Measurements from ENCODE around the gene FCN1. TPM values are rescaled to one million over a fixed set of nuclear protein-coding genes. Genes with fewer than 3 reads are reported as not detected.

The FCN1 gene
- total RNA-seq, 4 donors from 2014 or later = 2.0 to 10.5 (median 4.3) TPM

DNA sequence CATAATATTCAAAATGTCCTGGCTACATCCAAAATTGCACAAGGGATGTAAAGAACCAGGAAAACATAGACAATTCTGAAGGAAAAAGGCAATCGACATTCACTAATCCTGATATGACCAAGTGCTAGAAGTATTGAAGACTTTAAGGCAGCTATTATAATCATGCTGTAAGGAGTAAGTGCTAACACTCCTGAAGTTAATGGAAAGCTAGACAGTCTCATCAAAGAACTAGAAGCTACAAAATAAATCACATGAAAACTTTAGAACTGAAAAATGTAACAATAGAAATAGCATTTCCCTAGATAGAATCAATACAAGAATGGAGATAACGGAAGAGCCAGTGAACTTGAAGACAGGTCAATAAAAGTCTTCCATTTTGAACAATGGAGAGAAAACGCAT is 18.5 kb downstream of the FCN1 start:
- TF ChIP-seq CTCF (IDR thresholded peaks at IDR 0.05; ENCODE audit: low read depth) = no peak

GRCh38 chr9:134898319-134898718 is 19.4 kb downstream of the FCN1 start:
- TF ChIP-seq CTCF (IDR thresholded peaks at IDR 0.05; ENCODE audit: low read depth) = no peak

DNA sequence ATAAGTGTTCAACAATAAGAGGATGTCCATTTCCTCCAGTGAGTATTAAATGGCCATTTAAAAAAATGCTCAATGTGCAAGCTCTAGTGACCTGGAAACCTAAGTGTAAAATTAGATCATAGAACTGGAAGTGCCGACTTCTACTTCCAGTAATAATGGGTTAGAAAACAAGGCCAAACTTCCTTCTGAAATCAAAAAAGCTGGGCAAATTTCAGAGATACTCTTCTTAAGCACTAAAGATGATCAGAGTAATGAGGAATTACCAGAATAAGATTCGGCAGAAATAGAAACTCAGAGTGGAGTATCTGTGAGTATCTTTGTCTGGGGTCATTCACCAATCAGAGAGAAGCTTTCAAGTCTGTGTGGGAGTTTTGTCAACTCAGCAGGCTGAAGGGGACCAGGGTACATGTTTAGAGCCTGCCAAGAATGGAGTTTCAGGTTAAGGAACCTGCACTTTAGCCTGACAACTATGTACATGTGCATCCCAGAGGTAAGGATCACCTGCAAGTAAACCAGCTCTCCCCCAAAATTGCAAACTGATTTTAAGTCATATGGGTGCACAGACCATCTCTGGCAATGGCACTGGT is 20.0 kb downstream of the FCN1 start:
- TF ChIP-seq CTCF (IDR thresholded peaks at IDR 0.05; ENCODE audit: low read depth) = no peak

- TF ChIP-seq CTCF (IDR thresholded peaks at IDR 0.05; ENCODE audit: low read depth) = no peak
Measured at GRCh38 chr9:134896834-134897583, 20.7 kb downstream of the FCN1 start.

DNA sequence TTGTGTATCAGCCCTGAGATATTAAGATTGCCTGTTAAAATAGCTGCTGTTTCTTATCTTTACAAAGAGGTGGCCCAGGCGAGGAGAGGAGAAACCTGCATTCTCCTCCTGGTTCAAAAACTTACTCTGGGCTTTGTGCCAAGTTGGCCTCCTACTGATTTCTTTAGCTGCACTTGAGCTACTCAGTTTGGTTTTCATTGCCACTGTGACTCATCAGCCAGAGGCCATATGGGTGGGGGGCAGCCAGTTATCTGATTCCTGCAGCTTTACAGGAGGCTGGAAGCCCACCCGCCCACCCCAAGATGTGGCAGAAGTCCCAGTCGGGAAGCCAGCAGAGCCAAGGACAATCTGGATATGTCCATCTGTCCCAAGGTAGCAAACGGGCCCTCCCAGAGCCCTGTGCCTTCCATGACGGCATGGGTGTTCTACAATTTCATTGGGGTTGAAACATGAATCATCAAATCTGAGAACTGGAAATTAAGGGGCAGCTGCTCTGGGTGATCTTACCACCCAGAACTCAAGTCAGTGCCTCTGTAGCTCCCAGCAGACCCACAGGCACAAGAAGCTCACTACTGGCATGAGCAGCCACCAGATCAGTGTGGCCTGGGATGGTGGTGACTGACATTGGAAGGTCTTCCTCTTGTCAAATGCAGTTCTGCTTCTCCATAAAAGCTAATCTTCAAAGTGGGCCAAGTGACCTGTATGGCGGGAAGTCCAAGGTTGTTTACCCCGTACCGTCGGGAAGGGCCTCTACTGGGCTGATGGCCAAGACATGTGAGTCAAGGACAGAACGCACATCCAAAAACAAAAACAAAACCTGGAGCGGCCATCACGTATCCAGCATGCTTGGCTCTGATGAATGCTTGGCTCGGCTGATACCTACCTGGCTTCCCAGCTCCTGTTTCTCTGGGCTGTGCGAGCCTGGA is 21.5 kb downstream of the FCN1 start:
- no peak for TF ChIP-seq CTCF (IDR thresholded peaks at IDR 0.05; ENCODE audit: low read depth)

GRCh38 chr9:134895567-134895907 is 22.2 kb downstream of the FCN1 start:
- no peak for TF ChIP-seq CTCF (IDR thresholded peaks at IDR 0.05; ENCODE audit: low read depth)

DNA sequence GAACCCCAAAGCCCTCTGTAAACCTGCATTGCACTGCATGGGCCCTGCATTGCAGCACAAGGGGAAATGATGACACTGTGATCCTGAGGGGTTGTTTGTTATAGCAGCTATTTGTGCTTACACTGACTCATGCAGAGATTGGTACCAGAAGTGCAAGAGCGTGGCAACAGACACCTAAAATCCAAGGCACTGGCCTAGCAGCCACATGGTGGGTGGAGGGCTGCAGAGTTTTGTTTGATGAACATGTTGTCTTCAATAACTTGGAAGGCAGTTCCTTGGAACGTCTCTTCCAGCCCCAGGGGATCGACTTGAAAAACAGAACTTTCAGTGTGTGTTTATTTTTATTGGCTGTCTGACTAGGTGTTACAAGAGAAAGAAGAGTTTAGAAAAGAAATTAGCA is 22.6 kb downstream of the FCN1 start:
- TF ChIP-seq CTCF (IDR thresholded peaks at IDR 0.05; ENCODE audit: low read depth) = no peak
